ENCODE data around the gene PHAX. TPM values are rescaled to one million over a fixed set of nuclear protein-coding genes. Genes with fewer than 3 reads are reported as not detected.
"Not testable (repeated sequence)": the region's sequence is repeated elsewhere in the genome, so short reads cannot be mapped to it uniquely, and the experiment has no call there.

Gene PHAX
- total RNA-seq = 33.3 TPM
- polyA plus RNA-seq (ENCODE audit: insufficient read depth, low read depth, low replicate concordance) = 23.7 TPM
- long read RNA-seq, donor 1, full-length matches to known transcripts = 13 of 24 reads
- long read RNA-seq, donor 1, partial matches to known transcripts = 11 of 24 reads
- long read RNA-seq, donor 1, other reads (novel, unspliced or antisense) = 0 of 24 reads
- long read RNA-seq, donor 2, full-length matches to known transcripts = 9 of 9 reads
- long read RNA-seq, donor 2, partial matches to known transcripts = 0 of 9 reads
- long read RNA-seq, donor 2, other reads (novel, unspliced or antisense) = 0 of 9 reads
- long read RNA-seq, donor 3, full-length matches to known transcripts = 8 of 13 reads
- long read RNA-seq, donor 3, partial matches to known transcripts = 5 of 13 reads
- long read RNA-seq, donor 3, other reads (novel, unspliced or antisense) = 0 of 13 reads
- long read RNA-seq, donor 4, full-length matches to known transcripts = 8 of 15 reads
- long read RNA-seq, donor 4, partial matches to known transcripts = 7 of 15 reads
- long read RNA-seq, donor 4, other reads (novel, unspliced or antisense) = 0 of 15 reads
- long read RNA-seq, donor 5, full-length matches to known transcripts = 2 of 2 reads
- long read RNA-seq, donor 5, partial matches to known transcripts = 0 of 2 reads
- long read RNA-seq, donor 5, other reads (novel, unspliced or antisense) = 0 of 2 reads
- long read RNA-seq, donor 6, full-length matches to known transcripts = 16 of 23 reads
- long read RNA-seq, donor 6, partial matches to known transcripts = 7 of 23 reads
- long read RNA-seq, donor 6, other reads (novel, unspliced or antisense) = 0 of 23 reads
- long read RNA-seq, donor 7, full-length matches to known transcripts = 16 of 19 reads
- long read RNA-seq, donor 7, partial matches to known transcripts = 2 of 19 reads
- long read RNA-seq, donor 7, other reads (novel, unspliced or antisense) = 1 of 19 reads
- long read RNA-seq, donor 8, full-length matches to known transcripts = 8 of 8 reads
- long read RNA-seq, donor 8, partial matches to known transcripts = 0 of 8 reads
- long read RNA-seq, donor 8, other reads (novel, unspliced or antisense) = 0 of 8 reads
- long read RNA-seq, donor 9, full-length matches to known transcripts = 5 of 5 reads
- long read RNA-seq, donor 9, partial matches to known transcripts = 0 of 5 reads
- long read RNA-seq, donor 9, other reads (novel, unspliced or antisense) = 0 of 5 reads
- long read RNA-seq, donor 10, full-length matches to known transcripts = 12 of 12 reads
- long read RNA-seq, donor 10, partial matches to known transcripts = 0 of 12 reads
- long read RNA-seq, donor 10, other reads (novel, unspliced or antisense) = 0 of 12 reads

GRCh38 chr5:126600631-126601511, at the start of gene PHAX:
TSS of gene PHAX (plus strand) at chr5:126600947. CDS start at chr5:126600963, 16 bp downstream.
- Histone ChIP-seq H3K27ac (ENCODE audit: low read depth in 2 of 2, low read length in 2 of 2) (peak within 1 kb of the TSS; percentile 59 to 74), H3K27me3 (ENCODE audit: control insufficient read depth, insufficient read depth, low read length) (no peaks in the 10 kb centered on the region), H3K9me3 (ENCODE audit: control insufficient read depth in 2 of 3, insufficient read depth in 1 of 3, low read length in 3 of 3) (no peaks in the 10 kb centered on the region), H3K36me3 (ENCODE audit: control insufficient read depth in 2 of 3, insufficient read depth in 3 of 3, low read length in 3 of 3) (peaks cover 2 to 7% (median 4%) of the 10 kb centered on the region in 3 donors), H3K4me1 (ENCODE audit: control insufficient read depth in 2 of 3, insufficient read depth in 2 of 3, low read depth in 1 of 3, low read length in 3 of 3) (peaks cover 0 to 9% (median 5%) of the 10 kb centered on the region in 3 donors), H3K9ac (ENCODE audit: low read length in 3 of 3) (peak within 1 kb of the TSS; percentile 88 to 97 (median 89)), H3K4me3 (ENCODE audit: low read length in 3 of 3) (peak within 1 kb of the TSS; percentile 94 to 100 (median 95))
- intact Hi-C loops (cut with DNase I) = no loop called here
- DNase-seq (peak; percentile 86 to 94 (median 92)), FAIRE-seq (no peak)
- TF ChIP-seq CTCF (IDR thresholded peaks at IDR 0.05; ENCODE audit: borderline replicate concordance, extremely low read depth, insufficient read depth) = peak; percentile 62

- no peak for FAIRE-seq
- H3K36me3 ChIP-seq (ENCODE audit: control insufficient read depth in 2 of 3, insufficient read depth in 3 of 3, low read length in 3 of 3) = peaks cover 14 to 34% (median 26%) of the 10 kb centered on the region in 3 donors
Measured at GRCh38 chr5:126552614-126553013, 48.1 kb upstream of the PHAX start.

GRCh38 chr5:126555101-126555500, 45.6 kb upstream of the PHAX start:
- intact Hi-C loops (cut with DNase I); FAIRE-seq; H3K9me3 ChIP-seq (ENCODE audit: control insufficient read depth in 2 of 3, insufficient read depth in 1 of 3, low read length in 3 of 3): not testable (repeated sequence)

More at GRCh38 chr5:126552614-126553013, 48.1 kb upstream of the PHAX start:
- no peaks in the 10 kb centered on the region for H3K4me1 ChIP-seq (ENCODE audit: control insufficient read depth in 2 of 3, insufficient read depth in 2 of 3, low read depth in 1 of 3, low read length in 3 of 3)
- H3K27ac ChIP-seq (ENCODE audit: low read depth in 2 of 2, low read length in 2 of 2) = no peak overlapping the region
- H3K4me3 ChIP-seq (ENCODE audit: low read length in 3 of 3) = no peak overlapping the region
- H3K9me3 ChIP-seq (ENCODE audit: control insufficient read depth in 2 of 3, insufficient read depth in 1 of 3, low read length in 3 of 3) = no peaks in the 10 kb centered on the region
- H3K9ac ChIP-seq (ENCODE audit: low read length in 3 of 3) = no peak overlapping the region
- H3K27me3 ChIP-seq (ENCODE audit: control insufficient read depth, insufficient read depth, low read length) = no peaks in the 10 kb centered on the region
- intact Hi-C loops (cut with DNase I) = no loop called here
- no peak for DNase-seq
- TF ChIP-seq CTCF (IDR thresholded peaks at IDR 0.05; ENCODE audit: borderline replicate concordance, extremely low read depth, insufficient read depth) = no peak

More at GRCh38 chr5:126555101-126555500, 45.6 kb upstream of the PHAX start:
- H3K9ac ChIP-seq (ENCODE audit: low read length in 3 of 3); H3K4me1 ChIP-seq (ENCODE audit: control insufficient read depth in 2 of 3, insufficient read depth in 2 of 3, low read depth in 1 of 3, low read length in 3 of 3); H3K4me3 ChIP-seq (ENCODE audit: low read length in 3 of 3); H3K27ac ChIP-seq (ENCODE audit: low read depth in 2 of 2, low read length in 2 of 2); DNase-seq; H3K27me3 ChIP-seq (ENCODE audit: control insufficient read depth, insufficient read depth, low read length): not testable (repeated sequence)
- peaks cover 18 to 33% (median 27%) of the 10 kb centered on the region in 3 donors for H3K36me3 ChIP-seq (ENCODE audit: control insufficient read depth in 2 of 3, insufficient read depth in 3 of 3, low read length in 3 of 3)
